KMS-11 (cell line): ENCODE measurements around the gene ASPSCR1.

ENCODE experiments used
- H2AFZ ChIP-seq: fragments of 200-600 bp; sonication (generic); 2 replicates; pipeline ENCODE4 v1.6.1; 2016; ENCODE audit warnings: antibody characterized with exemption, mixed run types, low read depth
- H3K27ac ChIP-seq: fragments of 200-600 bp; sonication (generic); 2 replicates; pipeline ENCODE4 v1.6.1; 2016; ENCODE audit warnings: mild to moderate bottlenecking, mixed run types
- H3K27me3 ChIP-seq: fragments of 200-600 bp; sonication (generic); 2 replicates; pipeline ENCODE4 v1.6.1; 2017; ENCODE audit warnings: mild to moderate bottlenecking, low read depth, mixed run types, moderate library complexity; ENCODE audit not compliant: insufficient read depth
- H3K36me3 ChIP-seq: fragments of 200-600 bp; sonication (generic); 2 replicates; pipeline ENCODE4 v1.6.1; 2017; ENCODE audit warnings: mild to moderate bottlenecking, mixed run types; ENCODE audit not compliant: insufficient read depth
- H3K4me1 ChIP-seq: fragments of 200-600 bp; sonication (generic); 2 replicates; pipeline ENCODE4 v1.6.1; 2016; ENCODE audit warnings: mild to moderate bottlenecking, low read depth, mixed run types; ENCODE audit not compliant: poor library complexity, severe bottlenecking
- H3K4me2 ChIP-seq: fragments of 200-600 bp; sonication (generic); 2 replicates; pipeline ENCODE4 v1.7.0; 2016; ENCODE audit warnings: mild to moderate bottlenecking, mixed run types
- H3K4me3 ChIP-seq: fragments of 200-600 bp; sonication (generic); IDR thresholded peaks from 2 replicates; pipeline ENCODE4 v1.6.1; 2017; ENCODE audit warnings: low read depth, low read length, mixed read lengths; ENCODE audit not compliant: insufficient read depth
- H3K79me2 ChIP-seq: fragments of 200-600 bp; sonication (generic); 2 replicates; pipeline ENCODE4 v1.6.1; 2016; ENCODE audit warnings: low read depth, mixed run types; ENCODE audit not compliant: insufficient read depth
- H3K9ac ChIP-seq: fragments of 200-600 bp; sonication (generic); 2 replicates; pipeline ENCODE4 v1.6.1; 2016; ENCODE audit warnings: mild to moderate bottlenecking, mixed run types
- H4K20me1 ChIP-seq: fragments of 200-600 bp; sonication (generic); 2 replicates; pipeline ENCODE4 v1.6.1; 2016; ENCODE audit warnings: mild to moderate bottlenecking, mixed run types; ENCODE audit not compliant: insufficient read depth
- TF ChIP-seq, protein P1 (sequence below): fragments of 200-600 bp; sonication (generic); conservative IDR thresholded peaks from 2 replicates; pipeline ENCODE4 v1.6.1; 2017; ENCODE audit warnings: low read depth, mild to moderate bottlenecking, antibody characterized with exemption, low read length, moderate library complexity, mixed read lengths

The ASPSCR1 gene

DNA sequence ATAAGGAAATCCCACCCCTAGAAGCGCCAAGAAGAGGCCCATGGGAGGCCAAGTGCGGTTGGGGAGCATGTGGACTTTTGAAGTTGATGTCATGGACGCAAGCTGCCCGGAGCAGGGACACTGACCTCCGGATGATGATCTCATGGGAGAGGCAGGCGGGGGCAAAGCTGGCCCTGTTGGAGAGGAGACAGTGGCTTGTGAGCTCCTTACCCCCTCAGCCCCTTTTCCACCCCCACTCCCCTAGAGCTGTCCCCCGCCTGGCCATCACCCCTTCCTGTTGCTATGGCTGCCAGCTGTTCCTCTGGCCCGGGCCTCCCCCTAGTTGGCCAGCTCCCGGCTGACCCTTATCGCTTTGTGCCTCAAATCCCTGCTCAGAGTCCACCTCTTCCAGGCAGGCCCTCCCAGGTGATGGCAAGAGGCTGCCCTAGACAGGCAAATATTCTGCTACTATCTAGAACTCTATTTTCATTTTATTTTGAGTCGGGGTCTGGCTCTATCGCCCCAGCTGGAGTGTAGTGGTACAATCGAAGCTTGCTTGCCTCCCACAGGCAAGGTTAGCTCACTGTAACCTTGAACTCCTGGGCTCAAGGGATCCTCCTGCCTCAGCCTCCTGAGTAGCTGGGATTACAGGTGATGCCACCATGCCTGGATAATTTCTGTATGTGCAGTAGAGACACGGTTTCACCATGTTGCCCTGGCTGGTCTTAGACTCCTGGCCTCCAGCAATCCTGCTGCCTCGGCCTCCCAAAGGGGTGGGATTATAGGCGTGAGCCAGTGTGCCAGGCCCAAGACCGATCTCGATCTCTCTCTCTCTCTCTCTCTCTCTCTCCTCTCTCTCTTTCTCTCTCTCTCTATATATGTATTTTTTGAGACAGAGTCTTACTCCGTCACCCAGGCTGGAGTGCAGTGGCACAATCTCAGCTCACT is 23.0 kb upstream of the ASPSCR1 start:
- no peak overlapping the region for H2AFZ ChIP-seq
- no peaks in the 10 kb centered on the region for H3K79me2 ChIP-seq
- H3K27me3 ChIP-seq = peaks cover 53% of the 10 kb centered on the region
- TF ChIP-seq, protein P1, sequence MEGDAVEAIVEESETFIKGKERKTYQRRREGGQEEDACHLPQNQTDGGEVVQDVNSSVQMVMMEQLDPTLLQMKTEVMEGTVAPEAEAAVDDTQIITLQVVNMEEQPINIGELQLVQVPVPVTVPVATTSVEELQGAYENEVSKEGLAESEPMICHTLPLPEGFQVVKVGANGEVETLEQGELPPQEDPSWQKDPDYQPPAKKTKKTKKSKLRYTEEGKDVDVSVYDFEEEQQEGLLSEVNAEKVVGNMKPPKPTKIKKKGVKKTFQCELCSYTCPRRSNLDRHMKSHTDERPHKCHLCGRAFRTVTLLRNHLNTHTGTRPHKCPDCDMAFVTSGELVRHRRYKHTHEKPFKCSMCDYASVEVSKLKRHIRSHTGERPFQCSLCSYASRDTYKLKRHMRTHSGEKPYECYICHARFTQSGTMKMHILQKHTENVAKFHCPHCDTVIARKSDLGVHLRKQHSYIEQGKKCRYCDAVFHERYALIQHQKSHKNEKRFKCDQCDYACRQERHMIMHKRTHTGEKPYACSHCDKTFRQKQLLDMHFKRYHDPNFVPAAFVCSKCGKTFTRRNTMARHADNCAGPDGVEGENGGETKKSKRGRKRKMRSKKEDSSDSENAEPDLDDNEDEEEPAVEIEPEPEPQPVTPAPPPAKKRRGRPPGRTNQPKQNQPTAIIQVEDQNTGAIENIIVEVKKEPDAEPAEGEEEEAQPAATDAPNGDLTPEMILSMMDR = no peak
- H3K36me3 ChIP-seq = no peaks in the 10 kb centered on the region
- H3K4me1 ChIP-seq = no peaks in the 10 kb centered on the region
- H3K4me2 ChIP-seq = no peak overlapping the region
- H3K9ac ChIP-seq = no peak overlapping the region
- H4K20me1 ChIP-seq = no peaks in the 10 kb centered on the region
- H3K27ac ChIP-seq = no peak overlapping the region
- H3K4me3 ChIP-seq = no peak overlapping the region

DNA sequence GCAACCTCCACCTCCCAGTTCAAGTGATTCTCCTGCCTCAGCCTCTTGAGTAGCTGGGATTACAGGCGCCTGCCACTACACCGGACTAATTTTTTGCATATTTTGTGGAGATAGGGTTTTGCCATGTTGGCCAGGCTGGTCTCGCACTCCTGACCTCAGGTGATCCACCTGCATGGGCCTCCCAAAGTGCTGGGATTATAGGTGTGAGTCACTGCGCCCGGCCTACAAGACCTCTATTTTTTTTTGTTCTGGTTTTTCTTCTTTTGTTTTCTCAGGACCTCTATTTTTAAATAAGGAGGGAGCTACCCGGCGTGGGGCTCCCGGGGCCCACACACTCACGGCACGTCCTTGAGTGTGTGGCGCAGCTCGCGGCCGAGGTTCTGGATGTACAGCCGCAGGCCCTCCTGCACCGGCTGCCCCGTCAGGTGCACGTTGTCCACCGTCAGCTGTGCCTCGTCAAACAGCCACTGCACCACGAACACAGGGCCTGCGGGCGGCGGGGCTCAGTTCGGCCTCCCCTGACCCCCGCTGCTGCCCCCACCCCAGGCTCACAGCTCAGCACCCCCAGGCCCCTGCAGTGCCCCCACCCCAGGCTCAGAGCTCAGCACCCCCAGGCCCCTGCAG is 22.3 kb upstream of the ASPSCR1 start:
- no peak overlapping the region for H3K4me3 ChIP-seq
- TF ChIP-seq, protein P1 = no peak
- no peak overlapping the region for H3K4me2 ChIP-seq
- peaks cover 57% of the 10 kb centered on the region for H3K27me3 ChIP-seq
- no peaks in the 10 kb centered on the region for H3K36me3 ChIP-seq
- H2AFZ ChIP-seq = no peak overlapping the region
- no peak overlapping the region for H3K9ac ChIP-seq
- no peaks in the 10 kb centered on the region for H4K20me1 ChIP-seq
- H3K4me1 ChIP-seq = no peaks in the 10 kb centered on the region
- H3K79me2 ChIP-seq = no peaks in the 10 kb centered on the region
- H3K27ac ChIP-seq = no peak overlapping the region

DNA sequence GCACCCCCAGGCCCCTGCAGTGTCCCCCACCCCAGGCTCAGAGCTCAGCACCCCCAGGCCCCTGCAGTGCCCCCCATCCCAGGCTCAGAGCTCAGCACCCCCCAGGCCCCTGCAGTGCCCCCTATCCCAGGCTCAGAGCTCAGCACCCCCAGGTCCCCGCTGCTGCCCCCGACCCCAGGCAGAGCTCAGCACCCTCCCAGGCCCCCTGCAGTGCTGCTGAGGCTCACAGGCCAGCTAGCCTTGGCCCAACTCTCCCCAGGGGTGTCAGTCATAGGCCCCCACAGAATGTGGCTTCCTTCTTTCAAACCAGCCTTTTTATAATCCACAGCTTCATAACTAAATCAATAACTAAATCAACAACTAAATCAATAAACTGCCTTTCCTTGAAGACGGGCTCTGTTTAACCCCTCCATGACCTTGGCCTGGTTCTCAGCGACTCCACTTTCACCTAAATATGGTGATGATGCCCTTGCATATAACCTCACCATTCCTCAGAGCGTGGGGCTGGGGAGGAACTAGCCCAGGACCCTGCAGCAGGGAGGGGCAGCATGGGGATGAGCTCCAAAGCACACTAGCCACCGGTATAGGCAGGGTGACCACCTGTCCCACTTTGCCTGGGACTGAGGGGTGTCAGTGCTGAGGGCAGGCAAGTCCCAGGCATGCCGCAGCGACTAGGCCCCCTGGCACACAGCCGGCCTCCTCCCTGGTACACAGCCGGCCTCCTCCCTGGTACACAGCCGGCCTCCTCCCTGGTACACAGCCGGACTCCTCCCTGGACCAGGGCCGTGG is 21.5 kb upstream of the ASPSCR1 start:
- H3K4me2 ChIP-seq = no peak overlapping the region
- H2AFZ ChIP-seq = no peak overlapping the region
- H3K79me2 ChIP-seq = no peaks in the 10 kb centered on the region
- no peak overlapping the region for H3K27ac ChIP-seq
- no peaks in the 10 kb centered on the region for H3K4me1 ChIP-seq
- H3K4me3 ChIP-seq = no peak overlapping the region
- H3K9ac ChIP-seq = no peak overlapping the region
- no peaks in the 10 kb centered on the region for H3K36me3 ChIP-seq
- peaks cover 58% of the 10 kb centered on the region for H3K27me3 ChIP-seq
- TF ChIP-seq, protein P1 = no peak
- no peaks in the 10 kb centered on the region for H4K20me1 ChIP-seq
